Liver (tissue), 9 donors: ENCODE results near the gene CFAP74. TPM values are rescaled to one million over a fixed set of nuclear protein-coding genes. Genes with fewer than 3 reads are reported as not detected.
A peak's percentile ranks its signal among the peaks of the same experiment; 100 is the strongest.

Source experiments
- DNase-seq: peaks from one replicate; pipeline ENCODE4 v3.0.0-alpha.2; 2017; ENCODE audit warnings: low spot score
- H3K27ac ChIP-seq, 2 donors: one replicate each; pipeline ENCODE4 v1.7.0; 2013; ENCODE audit warnings: inconsistent platforms in 2 of 2, low read length in 2 of 2, control low read depth in 1 of 2, low read depth in 1 of 2, mild to moderate bottlenecking in 1 of 2
- H3K27me3 ChIP-seq, 4 donors: one replicate each; pipeline versions ENCODE4 v1.6.1 to v1.7.0; 2013; ENCODE audit warnings: low read length in 3 of 4, inconsistent platforms in 1 of 4, mild to moderate bottlenecking in 1 of 4, moderate library complexity in 1 of 4; ENCODE audit not compliant: control insufficient read depth in 4 of 4, insufficient read depth in 4 of 4
- H3K36me3 ChIP-seq, 4 donors: one replicate each; pipeline versions ENCODE4 v1.6.1 to v1.7.0; 2013; ENCODE audit warnings: low read length in 3 of 4, mild to moderate bottlenecking in 3 of 4, low read depth in 1 of 4, moderate library complexity in 1 of 4; ENCODE audit not compliant: control insufficient read depth in 4 of 4, insufficient read depth in 3 of 4
- H3K4me1 ChIP-seq, 4 donors: one replicate each; pipeline versions ENCODE4 v1.6.1 to v1.7.0; 2013; ENCODE audit warnings: low read length in 3 of 4, mild to moderate bottlenecking in 3 of 4, moderate library complexity in 1 of 4; ENCODE audit not compliant: control insufficient read depth in 4 of 4, insufficient read depth in 4 of 4
- H3K4me3 ChIP-seq, 3 donors: one replicate each; pipeline versions ENCODE4 v1.6.1 to v1.7.0; 2013; ENCODE audit warnings: low read length in 3 of 3, control low read depth in 1 of 3, low read depth in 1 of 3, mild to moderate bottlenecking in 1 of 3
- H3K9ac ChIP-seq, 2 donors: one replicate each; pipeline ENCODE4 v1.7.0; 2013; ENCODE audit warnings: low read length in 2 of 2, mild to moderate bottlenecking in 2 of 2, moderate library complexity in 2 of 2, control low read depth in 1 of 2, low read depth in 1 of 2
- H3K9me3 ChIP-seq, 4 donors: one replicate each; pipeline versions ENCODE4 v1.6.1 to v1.7.0; 2013; ENCODE audit warnings: low read length in 3 of 4; ENCODE audit not compliant: control insufficient read depth in 4 of 4
- ATF3 ChIP-seq: IDR thresholded peaks from 2 replicates; pipeline ENCODE4 v1.6.1; 2016; ENCODE audit warnings: antibody characterized with exemption
- CTCF ChIP-seq: fragments of 150-350 bp; IDR thresholded peaks from 2 replicates; pipeline ENCODE4 v1.5.1; 2017; ENCODE audit warnings: improper control_type of control experiment, low read depth, low read length; ENCODE audit not compliant: missing input control
- EGR1 ChIP-seq, 2 donors: IDR thresholded peaks; 2 replicates each; pipeline ENCODE4 v1.6.1; 2016 to 2018; ENCODE audit warnings: antibody characterized with exemption in 2 of 2, low read depth in 2 of 2
- FOXA1 ChIP-seq: IDR thresholded peaks from 2 replicates; pipeline ENCODE4 v1.6.1; 2016; ENCODE audit warnings: antibody characterized with exemption
- FOXA2 ChIP-seq: IDR thresholded peaks from 2 replicates; pipeline ENCODE4 v1.6.1; 2016; ENCODE audit warnings: antibody characterized with exemption
- GABPA ChIP-seq, 2 donors: IDR thresholded peaks in 1 of 2; conservative IDR thresholded peaks in 1 of 2; 2 replicates each; pipeline ENCODE4 v1.6.1; 2016; ENCODE audit warnings: antibody characterized with exemption in 2 of 2, mild to moderate bottlenecking in 1 of 2, moderate library complexity in 1 of 2
- HNF4A ChIP-seq, 2 donors: conservative IDR thresholded peaks; 2 replicates each; pipeline ENCODE4 v1.6.1; 2016; ENCODE audit warnings: antibody characterized with exemption in 2 of 2, mild to moderate bottlenecking in 2 of 2
- HNF4G ChIP-seq: IDR thresholded peaks from 2 replicates; pipeline ENCODE4 v1.6.1; 2016; ENCODE audit warnings: antibody characterized with exemption
- JUND ChIP-seq, 2 donors: IDR thresholded peaks; 2 replicates each; pipeline ENCODE4 v1.6.1; 2016; ENCODE audit warnings: antibody characterized with exemption in 2 of 2
- MAX ChIP-seq: IDR thresholded peaks from 2 replicates; pipeline ENCODE4 v1.6.1; 2016; ENCODE audit warnings: antibody characterized with exemption
- NR2F2 ChIP-seq: IDR thresholded peaks from 2 replicates; pipeline ENCODE4 v1.6.1; 2016; ENCODE audit warnings: antibody characterized with exemption
- RAD21 ChIP-seq, 2 donors: IDR thresholded peaks; 2 replicates each; pipeline ENCODE4 v1.6.1; 2016; ENCODE audit warnings: antibody characterized with exemption in 2 of 2, mild to moderate bottlenecking in 2 of 2
- REST ChIP-seq: IDR thresholded peaks from 2 replicates; pipeline ENCODE4 v1.6.1; 2016; ENCODE audit warnings: antibody characterized with exemption, mild to moderate bottlenecking
- RXRA ChIP-seq, 2 donors: IDR thresholded peaks; 2 replicates each; pipeline ENCODE4 v1.6.1; 2017 to 2018; ENCODE audit warnings: antibody characterized with exemption in 2 of 2, mild to moderate bottlenecking in 1 of 2
- SP1 ChIP-seq: IDR thresholded peaks from 2 replicates; pipeline ENCODE4 v1.6.1; 2018; ENCODE audit warnings: antibody characterized with exemption, mild to moderate bottlenecking
- TAF1 ChIP-seq: conservative IDR thresholded peaks from 2 replicates; pipeline ENCODE4 v1.6.1; 2016; ENCODE audit warnings: antibody characterized with exemption, mild to moderate bottlenecking
- YY1 ChIP-seq: IDR thresholded peaks from 2 replicates; pipeline ENCODE4 v1.6.1; 2016; ENCODE audit warnings: antibody characterized with exemption, mild to moderate bottlenecking
- ZBTB33 ChIP-seq: IDR thresholded peaks from 2 replicates; pipeline ENCODE4 v1.6.1; 2016; ENCODE audit warnings: antibody characterized with exemption
- WGBS: extraction: QIAGEN DNeasy Blood & Tissue Kit; methylation state at CpG from one replicate; pipeline ENCODE4 v1.1.7; 2013; 5-methylcytosine and 5-hydroxymethylcytosine counted together
- polyA plus RNA-seq, 2 donors: library from polyadenylated mRNA; stranded (reverse) in 1 of 2; unstranded in 1 of 2; fragments of 200-250 nt in 1 of 2; fragments of >200 nt in 1 of 2; fragmentation: Nextera tagmentation in 1 of 2; extraction: Ambion mirVana in 1 of 2; gene quantifications; one replicate each; pipeline versions ENCODE4 v1.2.1 to v1.2.3, GENCODE V29; 2013 to 2015
- total RNA-seq, 2 donors: library from RNA; depleted of rRNA; stranded (reverse); fragments of >200 nt; gene quantifications; one replicate each; pipeline ENCODE4 v1.2.3, GENCODE V29; 2014
- donor health status: healthy.
- donor health status: healthy.
- donor health status: healthy.
- donor health status: healthy.
- donor health status: healthy.

The CFAP74 gene
- total and polyA plus RNA-seq, 4 donors: under 0.01 to 0.31 TPM; not detected in 2

GRCh38 chr1:1898246-1898933, 105.2 kb downstream of the CFAP74 start:
- H3K27ac ChIP-seq: no peak overlapping the region
- no peak overlapping the region for H3K9ac ChIP-seq
- no peaks in the 10 kb centered on the region for H3K36me3 ChIP-seq
- peak; percentile 23 for DNase-seq
- H3K27me3 ChIP-seq: no peaks in the 10 kb centered on the region
- WGBS: 94% methylated on average over 6 of the region's 6 CpGs
- TF ChIP-seq MAX: no peak
- TF ChIP-seq YY1: no peak
- TF ChIP-seq HNF4A (conservative IDR thresholded peaks at IDR 0.05): no peak
- no peak for TF ChIP-seq ATF3
- TF ChIP-seq NR2F2: no peak
- TF ChIP-seq JUND (IDR thresholded peaks at IDR 0.05): no peak
- no peak for TF ChIP-seq FOXA1
- TF ChIP-seq ZBTB33: no peak
- no peak for TF ChIP-seq FOXA2
- no peak for TF ChIP-seq SP1
- no peak for TF ChIP-seq HNF4G
- TF ChIP-seq GABPA (IDR thresholded peaks at IDR 0.05 in 1 of 2, conservative IDR thresholded peaks at IDR 0.05 in 1 of 2): no peak
- TF ChIP-seq TAF1: no peak
- TF ChIP-seq RAD21 (IDR thresholded peaks at IDR 0.05): no peak
- TF ChIP-seq RXRA (IDR thresholded peaks at IDR 0.05): no peak
- no peak for TF ChIP-seq CTCF
- no peak for TF ChIP-seq EGR1 (IDR thresholded peaks at IDR 0.05; ENCODE audit: low read depth in 2 of 2)
- no peak for TF ChIP-seq REST
- no peak overlapping the region for H3K4me3 ChIP-seq
- H3K4me1 ChIP-seq: peaks cover 7 to 19% (median 12%) of the 10 kb centered on the region in 4 donors
- no peaks in the 10 kb centered on the region for H3K9me3 ChIP-seq
